Body of pancreas (tissue), 4 donors: ENCODE measurements around the gene REXO1. TPM values are rescaled to one million over a fixed set of nuclear protein-coding genes. Genes with fewer than 3 reads are reported as not detected.

ENCODE experiments used
- ATAC-seq: fragments of 150-250 bp; one replicate; pipeline ENCODE4 v1.9.1; 2016
- DNase-seq, 4 donors: peaks; one replicate each; pipeline ENCODE4 v3.0.0-alpha.2; 2019
- H3K27ac ChIP-seq, 4 donors: fragments of 200-600 bp; sonication (generic); 1 replicate in 3 of 4; 2 replicates in 1 of 4; pipeline versions ENCODE4 v1.5.1 to v1.6.1; 2016 to 2019; ENCODE audit warnings: mild to moderate bottlenecking in 1 of 4, mixed read lengths in 1 of 4, moderate library complexity in 1 of 4
- H3K27me3 ChIP-seq, 2 donors: fragments of 200-600 bp; sonication (generic); one replicate each; pipeline ENCODE4 v1.6.0; 2016; ENCODE audit warnings: mild to moderate bottlenecking in 1 of 2
- H3K36me3 ChIP-seq, 2 donors: fragments of 200-600 bp; sonication (generic); replicated peaks in 1 of 2; 2 replicates each; pipeline ENCODE4 v1.5.1; 2016; ENCODE audit warnings: low read depth in 2 of 2; ENCODE audit not compliant: insufficient read depth in 1 of 2
- H3K4me1 ChIP-seq: fragments of 200-600 bp; sonication (generic); one replicate; pipeline ENCODE4 v1.6.0; 2016
- H3K4me3 ChIP-seq, 2 donors: fragments of 200-600 bp; sonication (generic); 1 replicate in 1 of 2; 2 replicates in 1 of 2; pipeline ENCODE4 v1.5.1; 2016 to 2019
- H3K9me3 ChIP-seq, 3 donors: fragments of 200-600 bp; sonication (generic); 1 replicate in 2 of 3; 2 replicates in 1 of 3; pipeline ENCODE4 v1.5.1; 2016
- CTCF ChIP-seq, 7 experiments: fragments of 450-650 bp in 4 of 7; fragments of 200-600 bp in 3 of 7; sonication (generic) in 3 of 7; IDR thresholded peaks; one replicate each; pipeline ENCODE4 v1.5.1; 2016 to 2019; ENCODE audit warnings: antibody characterized with exemption in 7 of 7
- POLR2A ChIP-seq, 3 donors: fragments of 450-650 bp; IDR thresholded peaks; one replicate each; pipeline ENCODE4 v1.6.1; 2016; ENCODE audit warnings: antibody characterized with exemption in 3 of 3, mild to moderate bottlenecking in 2 of 3
- WGBS, 2 donors: methylation state at CpG; one replicate each; pipeline ENCODE4 v1.1.5; 2017; 5-methylcytosine and 5-hydroxymethylcytosine counted together
- intact Hi-C: fragments of 100-400 bp; cut with DNase I; formaldehyde crosslinking; loops from one replicate; pipeline ENCODE4 v1.15.1; 2023
- total RNA-seq, 2 donors: library from RNA; depleted of rRNA; stranded (reverse); fragments of >200 nt; gene quantifications; one replicate each; pipeline ENCODE4 v1.1.0, GENCODE V29; 2016

Gene REXO1
- total RNA-seq, 2 donors from 2014 or later, result 16.6 to 19.8 TPM

DNA sequence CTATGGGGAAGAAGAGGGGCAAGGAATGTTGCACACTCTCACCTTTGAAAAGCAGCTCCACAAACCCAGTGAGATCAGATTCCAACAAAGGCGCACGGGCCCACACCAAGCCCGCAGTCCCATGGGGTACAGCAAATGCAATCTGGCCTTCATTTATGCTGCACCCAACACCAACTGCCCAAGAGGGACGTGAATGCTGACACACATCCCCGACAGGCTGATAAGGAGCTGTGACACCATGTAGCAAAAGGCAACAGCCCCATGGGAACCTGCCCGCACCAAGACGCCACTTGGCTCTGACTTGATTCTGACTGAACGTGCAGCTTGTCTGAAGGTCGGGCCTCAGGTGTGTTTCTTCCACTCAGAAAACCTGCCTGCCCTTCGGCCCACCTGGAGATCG is 17.3 kb downstream of the REXO1 start:
- Histone ChIP-seq H3K4me3 (no peak overlapping the region), H3K27me3 (no peaks in the 10 kb centered on the region), H3K36me3 (no peaks in the 10 kb centered on the region), H3K9me3 (no peaks in the 10 kb centered on the region), H3K27ac (no peak overlapping the region), H3K4me1 (peaks cover 29% of the 10 kb centered on the region)
- no peak for ATAC-seq
- no peak for TF ChIP-seq CTCF (IDR thresholded peaks at IDR 0.05)
- 66 to 72% methylated on average over 8 to 11 of the region's 11 CpGs for WGBS, 2 donors
- intact Hi-C loops, result no loop called here
- no peak for DNase-seq

GRCh38 chr19:1830568-1830967 is 17.7 kb downstream of the REXO1 start:
- ATAC-seq (no peak), DNase-seq (no peak)
- Histone ChIP-seq H3K4me3 (no peak overlapping the region), H3K36me3 (no peaks in the 10 kb centered on the region), H3K4me1 (peaks cover 32% of the 10 kb centered on the region), H3K27ac (no peak overlapping the region), H3K9me3 (no peaks in the 10 kb centered on the region), H3K27me3 (no peaks in the 10 kb centered on the region)
- 87 to 90% methylated on average over 14 to 15 of the region's 15 CpGs for WGBS, 2 donors
- no peak for TF ChIP-seq CTCF (IDR thresholded peaks at IDR 0.05)
- no peak for TF ChIP-seq POLR2A (IDR thresholded peaks at IDR 0.05)
- intact Hi-C loops, result no loop called here

GRCh38 chr19:1829958-1830357 is 18.3 kb downstream of the REXO1 start:
- Histone ChIP-seq H3K27me3 (no peaks in the 10 kb centered on the region), H3K27ac (no peak overlapping the region), H3K36me3 (no peaks in the 10 kb centered on the region), H3K4me3 (no peak overlapping the region), H3K4me1 (peaks cover 31% of the 10 kb centered on the region), H3K9me3 (no peaks in the 10 kb centered on the region)
- no peak for ATAC-seq
- no peak for DNase-seq
- WGBS, 2 donors, result 85 to 90% methylated on average over 11 of the region's 11 CpGs
- no peak for TF ChIP-seq POLR2A (IDR thresholded peaks at IDR 0.05)
- no peak for TF ChIP-seq CTCF (IDR thresholded peaks at IDR 0.05)
- intact Hi-C loops, result no loop called here

GRCh38 chr19:1828279-1829238 is 19.7 kb downstream of the REXO1 start:
- peaks cover 19% of the 10 kb centered on the region for H3K4me1 ChIP-seq
- H3K36me3 ChIP-seq, result peaks cover 0 to 2% of the 10 kb centered on the region in 2 donors
- intact Hi-C loops, result no loop called here
- DNase-seq (no peak), ATAC-seq (no peak)
- no peaks in the 10 kb centered on the region for H3K27me3 ChIP-seq
- no peaks in the 10 kb centered on the region for H3K9me3 ChIP-seq
- H3K4me3 ChIP-seq, result no peak overlapping the region
- 88 to 100% methylated on average over 5 to 40 of the region's 57 CpGs for WGBS, 2 donors
- no peak overlapping the region for H3K27ac ChIP-seq
- no peak for TF ChIP-seq POLR2A (IDR thresholded peaks at IDR 0.05)
- no peak for TF ChIP-seq CTCF (IDR thresholded peaks at IDR 0.05)
